ENCODE data around the gene DAGLB.

DAGLB gene

DNA sequence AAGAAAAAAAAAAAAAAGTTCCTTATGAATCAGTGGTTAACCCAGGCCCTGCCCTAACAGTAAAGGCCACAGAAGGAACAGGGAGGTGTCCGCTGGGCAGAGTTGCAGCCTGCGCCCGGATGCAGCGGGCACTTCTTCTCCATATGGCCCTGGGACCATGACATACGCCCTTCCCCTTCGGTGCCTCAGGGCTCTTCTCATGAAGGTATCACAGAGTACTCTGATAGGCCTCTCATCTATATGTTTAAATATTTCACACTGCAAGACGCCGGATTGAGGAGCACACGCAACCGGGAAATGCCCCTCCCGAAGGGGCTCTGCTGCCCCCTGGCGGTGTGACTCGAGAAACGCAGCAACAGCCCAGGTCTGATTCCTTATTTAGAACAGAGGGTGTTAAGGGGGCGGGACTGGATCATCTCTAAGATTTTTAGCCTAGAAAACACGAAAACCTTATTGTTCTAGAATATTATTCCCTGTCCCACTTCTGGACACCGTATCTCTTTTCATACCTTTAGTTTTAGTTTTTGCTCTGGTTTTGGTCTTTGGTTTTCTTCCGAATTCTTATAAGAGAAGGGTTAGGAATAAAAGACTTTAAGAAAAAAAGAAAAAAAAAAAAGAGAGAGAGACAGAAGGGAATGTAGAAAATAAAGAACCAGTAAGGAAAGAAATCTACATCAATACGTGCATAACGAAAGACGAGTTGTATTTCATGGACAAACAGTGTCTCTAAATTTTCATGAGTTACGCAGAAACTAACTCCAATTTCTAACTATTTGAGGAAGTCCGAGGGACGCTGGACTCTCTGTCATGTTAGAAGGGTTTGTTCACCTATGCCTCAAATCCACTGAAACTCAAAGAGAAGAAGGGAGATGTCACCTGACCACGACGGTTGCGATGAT lies 12.0 kb downstream of the DAGLB start:
- peak; percentile 75 for DNase-seq (ENCODE audit: low read depth, low spot score)

DNA sequence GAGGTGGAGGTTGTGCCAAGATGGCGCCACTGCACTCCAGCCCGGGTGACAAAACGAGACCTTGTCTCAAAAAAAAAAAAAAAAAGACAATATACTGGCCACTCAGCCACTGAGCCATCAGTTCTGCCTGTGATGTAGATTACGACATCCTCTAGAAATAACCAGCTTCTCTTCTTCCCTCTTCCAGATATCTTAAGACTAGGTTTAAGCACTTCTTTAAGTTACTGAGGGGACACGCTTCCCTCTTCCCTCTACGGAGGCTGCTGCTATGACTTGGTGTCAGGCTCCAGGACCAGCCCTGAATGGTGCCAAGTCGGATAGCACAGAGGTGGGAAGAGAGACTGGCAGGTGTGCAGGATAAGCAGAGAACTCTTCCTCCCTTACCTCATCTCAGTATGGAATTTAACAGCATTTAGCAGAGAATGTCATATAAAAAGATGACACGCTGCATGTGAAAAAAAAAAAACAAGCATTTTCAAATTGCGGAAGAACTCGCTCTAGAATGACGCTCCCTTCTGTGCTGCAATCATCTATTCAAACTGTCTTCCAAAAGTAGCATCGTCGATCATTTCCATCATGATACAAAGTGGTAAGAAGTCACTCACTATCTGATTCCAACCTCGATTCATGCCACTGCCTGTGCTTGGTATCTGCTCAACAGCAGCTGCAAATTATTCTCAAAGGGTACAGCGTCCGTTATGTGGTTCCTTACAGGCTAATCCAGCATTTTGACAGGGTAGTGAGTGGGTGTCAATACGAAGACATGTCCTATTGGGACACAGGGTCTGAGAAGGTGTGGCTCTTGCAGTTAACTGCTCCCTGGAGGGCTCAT lies 13.8 kb downstream of the DAGLB start:
- no peak for DNase-seq (ENCODE audit: low read depth, low spot score)
- no peak overlapping the region for H3K4me3 ChIP-seq (ENCODE audit: low read length)

More for the DNA sequence above, 12.0 kb downstream of the DAGLB start:
- H3K4me3 ChIP-seq (ENCODE audit: low read length) = no peak overlapping the region

DNA sequence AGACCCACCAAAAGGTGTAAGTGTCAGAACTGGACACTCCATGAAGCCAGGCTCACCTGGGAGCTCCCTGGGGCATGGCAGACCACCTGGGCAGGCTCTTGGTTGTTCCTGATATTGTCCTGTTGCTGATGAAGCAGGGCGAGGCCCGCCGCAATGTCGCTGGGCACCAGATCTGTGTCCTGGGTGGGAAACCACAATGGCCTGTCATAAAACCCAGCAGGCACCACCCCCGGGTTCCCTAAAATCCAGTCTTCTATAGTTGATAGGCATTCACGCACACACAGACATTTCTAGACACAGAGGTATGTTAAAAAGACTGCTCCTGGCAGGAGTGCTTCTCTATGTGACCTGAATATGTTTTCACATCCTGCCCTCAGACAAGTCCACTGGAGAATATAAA lies 15.0 kb downstream of the DAGLB start:
- DNase-seq (ENCODE audit: low read depth, low spot score) = no peak
- H3K4me3 ChIP-seq (ENCODE audit: low read length) = no peak overlapping the region

DNA sequence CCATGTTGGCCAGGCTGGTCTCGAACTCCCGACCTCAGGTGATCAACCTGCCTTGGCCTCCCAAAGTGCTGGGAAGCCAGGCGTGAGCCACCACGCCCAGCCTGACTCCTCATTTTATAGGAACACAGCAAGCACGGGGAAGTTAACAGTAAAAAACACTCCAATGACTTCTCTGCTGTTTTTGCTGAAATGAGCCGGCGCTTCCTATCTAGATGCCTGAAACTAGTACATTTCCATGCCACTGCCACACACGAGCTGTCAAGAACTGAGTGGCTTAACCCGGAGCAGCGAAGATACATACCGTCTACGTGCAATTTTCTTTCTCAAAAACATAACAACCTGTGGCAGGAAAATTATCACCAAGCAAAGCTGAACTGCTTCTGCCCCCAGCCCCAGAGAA lies 16.8 kb downstream of the DAGLB start:
- H3K4me3 ChIP-seq (ENCODE audit: low read length) = no peak overlapping the region
- no peak for DNase-seq (ENCODE audit: low read depth, low spot score)

DNA sequence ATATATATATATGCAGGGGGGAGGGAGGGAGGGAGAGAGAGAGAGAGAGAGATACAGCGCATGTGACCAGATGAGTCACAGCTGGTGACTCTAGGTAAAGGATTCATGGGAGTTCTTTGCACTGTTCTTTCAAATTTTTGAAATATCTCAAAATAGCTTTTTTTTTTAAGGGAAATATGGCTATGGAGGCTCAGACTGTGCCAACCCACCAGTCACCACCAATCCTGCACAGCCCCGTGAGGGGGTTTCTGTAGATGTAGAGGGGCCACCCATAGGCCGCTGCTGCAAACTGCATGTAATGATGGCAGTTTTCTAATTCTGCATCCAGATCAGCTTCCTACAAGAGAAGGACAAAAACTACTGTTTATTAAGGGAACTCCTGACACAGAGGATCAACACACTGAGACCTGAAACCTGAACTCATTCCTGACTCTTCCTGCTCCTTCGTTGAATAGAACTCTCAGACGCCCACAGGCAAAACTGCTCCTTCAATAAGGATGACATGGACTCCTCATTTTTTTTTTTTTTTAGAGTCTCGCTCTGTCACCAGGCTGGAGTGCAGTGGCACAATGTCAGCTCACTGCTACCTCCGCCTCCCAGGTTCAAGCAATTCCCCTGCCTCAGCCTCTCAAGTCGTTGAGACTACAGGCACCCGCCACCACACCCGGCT lies 17.3 kb downstream of the DAGLB start:
- peak; percentile 20 for DNase-seq (ENCODE audit: low read depth, low spot score)
- no peak overlapping the region for H3K4me3 ChIP-seq (ENCODE audit: low read length)

DNA sequence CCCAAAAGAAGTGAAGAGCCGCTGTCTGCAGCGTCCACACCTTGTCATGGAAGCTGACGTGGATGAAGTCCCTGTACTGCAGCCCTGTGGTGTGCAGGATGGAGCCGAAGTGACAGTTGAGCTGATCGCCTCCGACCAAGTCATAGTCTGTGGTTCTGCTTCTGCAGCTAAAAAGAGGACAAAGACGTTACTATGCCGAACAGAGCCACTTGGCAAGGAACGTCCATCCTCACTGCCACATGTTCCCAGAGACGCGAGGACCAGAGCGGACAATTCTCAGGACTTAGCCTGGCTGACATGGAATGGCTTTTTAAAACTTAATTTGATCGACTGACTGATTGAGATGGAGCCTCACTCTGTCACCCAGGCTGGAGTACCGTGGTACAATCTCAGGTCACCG lies 21.8 kb downstream of the DAGLB start:
- no peak for DNase-seq (ENCODE audit: low read depth, low spot score)
- H3K4me3 ChIP-seq (ENCODE audit: low read length) = no peak overlapping the region

DNA sequence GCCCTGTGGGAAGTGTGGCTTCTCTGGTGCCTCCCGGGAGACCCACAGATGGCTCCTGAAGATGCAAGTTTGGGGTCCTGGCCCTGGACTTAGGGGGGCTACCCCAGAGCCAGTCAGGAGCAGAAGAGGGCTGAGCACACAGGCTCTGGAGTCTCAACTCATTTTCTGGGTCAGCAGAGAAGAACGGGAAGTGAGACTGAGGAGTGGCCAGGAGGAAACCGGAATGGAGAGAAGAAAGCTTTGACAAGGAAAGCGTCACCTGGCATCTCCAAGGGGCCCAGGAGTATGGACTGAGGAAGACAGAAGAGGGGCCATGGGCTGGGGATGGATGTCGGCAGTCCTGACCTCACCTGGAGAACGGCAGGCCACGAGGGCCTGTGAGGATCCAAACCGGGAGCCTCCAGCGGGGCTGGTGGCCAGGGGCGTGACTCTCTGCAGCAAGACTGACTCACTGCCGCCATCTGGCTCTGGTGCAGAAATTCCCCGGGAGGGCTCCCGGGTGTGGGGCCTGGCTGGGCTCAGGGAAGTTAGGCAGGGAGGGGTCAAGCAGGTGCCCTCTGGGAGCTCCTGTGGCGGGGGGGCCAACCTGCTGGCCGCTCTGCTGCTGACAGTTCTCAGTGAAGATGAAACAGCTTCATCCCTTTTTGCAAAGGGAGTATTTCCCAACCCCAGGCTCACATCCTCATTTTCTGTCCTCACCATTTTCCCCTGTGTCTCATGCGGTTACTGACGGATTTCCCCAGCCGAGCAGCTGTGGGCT lies 23.6 kb downstream of the DAGLB start:
- no peak overlapping the region for H3K4me3 ChIP-seq (ENCODE audit: low read length)
- no peak for DNase-seq (ENCODE audit: low read depth, low spot score)

DNA sequence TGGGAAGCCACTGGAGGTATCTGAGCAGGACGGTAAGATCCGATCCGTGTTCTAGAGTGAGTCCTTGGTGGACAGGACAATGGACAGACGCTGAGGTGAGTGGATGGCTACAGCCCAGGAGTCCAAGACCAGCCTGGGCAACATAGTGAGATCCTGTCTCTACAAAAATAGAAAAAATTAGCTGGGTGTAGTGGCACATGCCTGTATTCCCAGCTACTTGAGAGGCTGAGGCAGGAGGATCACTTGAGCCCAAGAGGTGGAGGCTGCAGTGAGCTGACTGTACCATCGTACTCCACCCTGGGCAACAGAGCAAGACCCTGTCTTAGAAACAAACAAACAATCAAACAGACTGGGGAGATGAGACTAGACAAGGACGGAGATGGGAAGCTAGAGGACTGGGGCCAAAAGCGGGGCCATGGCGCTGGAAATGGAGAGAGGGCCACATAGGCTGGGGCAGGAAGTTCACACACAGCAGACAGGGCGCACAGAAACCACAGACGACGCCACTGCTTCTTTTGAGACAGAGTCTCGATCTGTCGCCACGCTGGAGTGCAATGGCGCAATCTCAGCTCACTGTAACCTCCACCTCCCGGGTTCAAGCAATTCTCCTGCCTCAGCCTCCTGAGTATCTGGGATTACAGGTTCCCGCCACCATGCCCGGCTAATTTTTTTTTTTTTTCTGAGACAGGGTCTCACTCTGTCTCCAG lies 24.7 kb downstream of the DAGLB start:
- DNase-seq (ENCODE audit: low read depth, low spot score) = peak; percentile 41
- no peak overlapping the region for H3K4me3 ChIP-seq (ENCODE audit: low read length)

DNA sequence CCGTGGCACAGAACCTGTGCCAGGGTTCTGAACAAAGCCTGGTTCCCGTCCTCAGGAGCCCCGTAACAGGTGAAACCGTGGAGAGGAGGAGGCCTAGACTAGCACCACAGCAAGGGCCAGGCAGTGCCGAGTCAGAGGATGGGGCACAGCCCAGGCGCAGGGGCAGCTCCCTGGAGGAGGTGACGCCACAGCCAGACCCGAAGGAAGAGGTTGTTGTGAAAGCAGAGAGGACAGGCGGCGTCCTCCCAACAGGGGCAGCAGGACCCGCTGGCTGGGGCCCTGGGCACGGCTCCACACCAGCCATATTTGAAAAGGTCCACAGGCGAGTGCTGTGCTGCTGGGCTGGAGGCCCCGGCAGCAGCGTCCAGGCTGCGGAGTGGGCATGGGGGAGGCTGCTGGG lies 25.7 kb downstream of the DAGLB start:
- no peak for DNase-seq (ENCODE audit: low read depth, low spot score)
- H3K4me3 ChIP-seq (ENCODE audit: low read length) = no peak overlapping the region

DNA sequence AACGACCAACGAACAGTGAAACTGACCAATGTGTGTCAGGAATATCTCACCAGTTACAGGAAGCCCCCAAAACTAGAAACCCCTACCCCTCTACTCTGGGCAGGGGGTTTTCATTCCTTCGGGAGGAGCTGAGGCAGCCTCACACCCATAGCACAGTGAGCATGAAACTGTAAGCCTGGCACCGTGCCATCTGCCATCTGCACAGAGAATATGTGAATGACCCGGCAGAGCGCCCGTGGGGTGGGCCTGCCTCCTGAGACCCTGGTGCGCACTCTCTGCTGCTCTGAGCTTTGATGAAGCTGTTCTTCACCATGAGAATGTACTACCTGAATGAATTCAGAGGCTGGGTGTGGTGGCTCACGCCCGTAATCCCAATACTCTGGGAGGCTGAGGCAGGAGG lies 27.1 kb downstream of the DAGLB start:
- DNase-seq (ENCODE audit: low read depth, low spot score) = no peak
- no peak overlapping the region for H3K4me3 ChIP-seq (ENCODE audit: low read length)

DNA sequence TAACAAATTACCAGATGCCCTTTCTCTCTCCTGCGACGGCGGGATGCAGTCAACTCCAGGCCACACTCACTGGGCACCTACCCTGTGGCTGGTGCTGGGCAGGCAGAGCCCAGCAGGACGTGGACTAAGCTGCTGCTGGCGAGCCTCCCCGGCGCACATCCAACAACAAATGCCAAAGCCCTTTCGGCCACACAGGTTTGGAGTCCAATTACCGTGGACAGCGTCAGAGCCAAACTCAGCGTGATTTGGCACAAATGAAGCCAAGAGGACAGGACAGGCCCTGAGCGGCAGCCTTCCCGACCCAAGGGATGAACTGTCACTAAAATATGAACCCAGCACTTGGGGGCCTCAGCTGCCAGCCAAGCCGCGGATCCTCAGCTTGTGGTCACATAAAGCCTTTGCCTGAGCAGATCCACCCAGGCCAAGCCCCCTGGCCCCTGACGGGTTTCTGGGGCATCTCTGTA lies 28.4 kb downstream of the DAGLB start:
- no peak for DNase-seq (ENCODE audit: low read depth, low spot score)
- H3K4me3 ChIP-seq (ENCODE audit: low read length) = no peak overlapping the region

DNA sequence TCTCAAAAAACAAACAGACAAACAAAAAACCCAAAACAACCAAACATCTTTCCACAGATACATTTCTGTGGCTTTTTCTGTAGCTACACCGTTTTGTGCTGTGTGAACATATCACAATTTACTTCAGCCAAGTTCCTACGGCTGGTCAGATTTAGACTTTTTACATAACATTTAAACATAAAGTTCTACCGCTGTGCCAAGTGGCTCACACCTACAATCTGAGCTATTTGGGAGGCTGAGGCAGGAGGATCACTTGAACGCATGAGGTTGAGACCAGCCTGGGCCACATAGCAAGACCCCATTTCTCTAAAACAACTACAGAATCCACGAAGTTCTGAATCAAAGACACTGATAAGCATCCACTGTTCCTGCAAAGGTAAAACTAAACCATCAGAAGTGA lies 30.3 kb downstream of the DAGLB start:
- DNase-seq (ENCODE audit: low read depth, low spot score) = no peak
- no peak overlapping the region for H3K4me3 ChIP-seq (ENCODE audit: low read length)

DNA sequence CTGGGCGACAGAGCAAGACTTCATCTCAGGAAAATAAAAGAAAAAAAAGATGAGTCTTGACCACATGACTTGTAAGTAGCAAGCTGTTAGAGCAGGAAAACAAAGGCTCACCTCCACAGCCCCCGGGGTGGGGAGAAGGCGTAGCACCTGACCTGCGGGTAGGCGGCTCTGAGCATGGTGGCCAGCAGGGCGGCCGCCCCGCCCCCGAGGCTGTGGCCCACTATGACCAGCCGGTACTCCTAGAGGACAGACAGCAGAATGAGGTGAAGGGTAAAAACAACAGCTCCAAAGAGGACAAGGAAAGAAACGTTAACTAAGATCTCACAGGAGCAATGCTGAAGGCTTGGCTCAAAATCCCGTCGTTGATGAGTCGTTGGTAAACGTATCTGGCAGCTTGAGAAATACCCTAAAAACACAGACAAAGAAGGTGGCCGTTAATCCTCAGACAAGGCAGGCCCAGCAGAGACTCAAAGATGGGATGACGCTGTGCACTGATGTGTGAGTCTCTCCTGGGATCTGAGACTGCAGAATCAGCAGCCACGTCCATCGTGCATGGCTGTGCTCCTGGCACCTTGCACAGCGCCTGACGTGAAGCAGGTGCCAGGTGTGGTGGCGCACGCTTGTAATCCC lies 31.1 kb downstream of the DAGLB start:
- H3K4me3 ChIP-seq (ENCODE audit: low read length) = no peak overlapping the region
- no peak for DNase-seq (ENCODE audit: low read depth, low spot score)

DNA sequence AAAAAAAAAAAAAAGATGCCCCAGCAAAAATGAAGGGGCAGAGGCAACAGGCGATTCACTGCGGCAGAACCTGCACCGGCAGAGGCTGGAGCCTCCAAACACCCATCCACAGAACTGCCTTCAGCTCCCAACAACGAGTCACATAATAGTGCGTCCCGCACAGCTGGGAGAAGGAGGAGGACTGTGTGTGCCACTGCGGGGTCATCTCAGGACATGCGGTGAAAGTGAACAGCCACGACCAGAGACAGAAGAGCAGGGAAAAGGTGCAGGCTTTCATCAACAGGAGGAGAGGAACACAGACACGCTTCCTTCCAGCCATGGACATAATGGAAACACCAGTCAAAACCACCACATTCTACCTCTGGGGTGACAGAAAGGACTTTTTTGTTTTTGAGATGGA lies 34.1 kb downstream of the DAGLB start:
- DNase-seq (ENCODE audit: low read depth, low spot score) = no peak
- H3K4me3 ChIP-seq (ENCODE audit: low read length) = no peak overlapping the region

DNA sequence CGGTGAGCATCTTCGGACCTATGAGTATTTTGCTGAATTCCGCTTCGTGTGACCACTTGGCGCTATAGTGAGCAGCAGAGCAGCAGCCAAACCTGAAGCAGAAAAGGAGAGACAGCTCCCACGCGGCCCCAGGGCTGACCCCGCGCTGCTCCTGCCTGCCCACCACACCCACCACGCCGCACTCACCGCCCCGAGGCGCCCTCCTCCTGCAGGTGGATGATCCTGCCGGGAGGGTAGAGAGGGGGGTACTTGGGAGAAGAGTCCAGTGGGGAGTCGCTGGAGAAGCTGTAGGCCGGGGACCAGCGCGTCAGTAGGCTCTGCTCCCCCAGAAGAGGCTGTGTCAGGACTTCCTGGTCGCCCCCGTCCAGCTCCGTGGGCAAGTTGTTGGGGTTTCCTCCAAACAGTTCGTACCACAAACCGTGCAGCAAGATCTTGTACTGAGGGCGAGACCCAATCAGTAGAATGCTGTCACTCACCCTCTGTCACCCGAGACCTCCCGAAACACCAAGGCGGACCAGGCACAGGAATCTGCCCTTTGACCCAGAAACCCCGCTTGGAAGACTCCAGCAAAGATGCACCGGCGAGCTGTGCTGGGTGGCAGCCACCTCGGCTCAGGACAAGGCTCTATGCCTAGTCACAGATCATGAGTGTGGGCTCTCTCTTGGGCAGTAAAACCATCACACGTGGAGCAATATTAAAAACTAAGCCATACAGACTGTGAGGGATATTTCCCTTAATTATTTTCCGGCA lies 37.6 kb downstream of the DAGLB start:
- H3K4me3 ChIP-seq (ENCODE audit: low read length) = no peak overlapping the region
- DNase-seq (ENCODE audit: low read depth, low spot score) = no peak

DNA sequence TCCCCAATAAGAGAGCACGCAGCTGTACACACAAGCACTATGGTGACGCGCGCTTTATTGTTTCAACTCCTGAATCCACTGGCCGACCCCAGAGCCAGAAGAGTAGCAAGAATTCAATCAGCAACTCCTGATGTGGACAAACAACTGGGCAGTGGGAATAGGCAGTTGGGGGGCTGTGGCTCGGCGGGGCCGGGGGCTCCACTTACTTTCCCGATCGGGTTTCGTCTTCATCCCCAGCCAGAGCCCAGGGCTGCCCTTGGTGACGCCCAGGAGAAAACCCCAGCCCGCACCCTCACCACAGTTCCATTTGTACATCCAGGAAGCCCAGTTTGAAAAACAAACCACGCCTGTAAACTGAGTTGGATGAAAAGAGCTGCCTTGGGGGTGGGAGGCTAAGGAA lies 38.7 kb downstream of the DAGLB start:
- no peak overlapping the region for H3K4me3 ChIP-seq (ENCODE audit: low read length)
- no peak for DNase-seq (ENCODE audit: low read depth, low spot score)

DNA sequence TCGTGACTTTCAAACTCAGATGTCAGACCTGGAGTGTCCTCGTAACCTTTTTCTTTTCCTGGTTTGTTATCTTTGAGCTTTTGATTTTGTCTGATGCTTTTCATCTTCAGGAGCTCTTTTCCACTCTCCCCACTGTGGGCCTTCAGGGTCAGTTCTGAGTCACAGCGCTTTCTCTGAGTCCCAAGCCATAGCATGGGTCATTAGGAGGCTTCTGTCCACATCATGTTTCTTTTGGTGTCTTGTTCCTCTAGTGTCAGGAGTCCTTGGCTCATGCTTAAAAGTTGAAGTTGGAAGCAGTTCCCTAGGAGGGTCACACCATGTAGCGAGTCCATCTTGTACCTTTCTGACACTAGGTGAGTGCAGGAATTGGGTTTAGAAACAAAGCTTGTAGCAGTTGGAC lies 40.3 kb downstream of the DAGLB start:
- no peak for DNase-seq (ENCODE audit: low read depth, low spot score)
- no peak overlapping the region for H3K4me3 ChIP-seq (ENCODE audit: low read length)
